ENCODE measurements around the gene BPIFB3.

DNA sequence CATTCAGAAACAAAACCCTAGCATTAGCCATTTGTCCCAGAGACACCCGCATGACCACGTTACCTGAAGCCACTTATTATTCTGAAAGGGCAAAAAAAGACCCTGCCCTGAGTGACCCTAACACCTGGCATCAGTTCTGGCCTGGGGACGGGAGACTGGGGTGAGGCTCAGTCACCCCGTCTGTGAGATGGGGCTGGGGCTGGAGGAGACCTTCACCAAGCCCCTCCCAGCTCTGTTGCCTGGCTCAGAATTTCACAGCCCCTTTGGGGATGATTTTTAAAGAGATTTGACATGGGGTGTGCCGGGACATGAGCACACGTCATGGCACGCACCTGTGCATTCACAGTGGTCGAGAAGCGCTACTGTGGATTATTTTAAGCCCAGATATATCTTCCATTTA is 23.6 kb upstream of the BPIFB3 start:
- TF ChIP-seq, protein P1, sequence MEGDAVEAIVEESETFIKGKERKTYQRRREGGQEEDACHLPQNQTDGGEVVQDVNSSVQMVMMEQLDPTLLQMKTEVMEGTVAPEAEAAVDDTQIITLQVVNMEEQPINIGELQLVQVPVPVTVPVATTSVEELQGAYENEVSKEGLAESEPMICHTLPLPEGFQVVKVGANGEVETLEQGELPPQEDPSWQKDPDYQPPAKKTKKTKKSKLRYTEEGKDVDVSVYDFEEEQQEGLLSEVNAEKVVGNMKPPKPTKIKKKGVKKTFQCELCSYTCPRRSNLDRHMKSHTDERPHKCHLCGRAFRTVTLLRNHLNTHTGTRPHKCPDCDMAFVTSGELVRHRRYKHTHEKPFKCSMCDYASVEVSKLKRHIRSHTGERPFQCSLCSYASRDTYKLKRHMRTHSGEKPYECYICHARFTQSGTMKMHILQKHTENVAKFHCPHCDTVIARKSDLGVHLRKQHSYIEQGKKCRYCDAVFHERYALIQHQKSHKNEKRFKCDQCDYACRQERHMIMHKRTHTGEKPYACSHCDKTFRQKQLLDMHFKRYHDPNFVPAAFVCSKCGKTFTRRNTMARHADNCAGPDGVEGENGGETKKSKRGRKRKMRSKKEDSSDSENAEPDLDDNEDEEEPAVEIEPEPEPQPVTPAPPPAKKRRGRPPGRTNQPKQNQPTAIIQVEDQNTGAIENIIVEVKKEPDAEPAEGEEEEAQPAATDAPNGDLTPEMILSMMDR (IDR thresholded peaks at IDR 0.05; ENCODE audit: poor library complexity, severe bottlenecking), result no peak
- TF ChIP-seq TAF1 (IDR thresholded peaks at IDR 0.05; ENCODE audit: low read depth) (no peak), MXI1 (conservative IDR thresholded peaks at IDR 0.05; ENCODE audit: poor library complexity, severe bottlenecking) (no peak), EZH2 (IDR thresholded peaks at IDR 0.05; ENCODE audit: borderline replicate concordance, insufficient read depth, low read length, poor library complexity, severe bottlenecking) (no peak)

All from neural cell (in vitro differentiated cells).